ENCODE data around the gene TRIM6.
"Not testable (repeated sequence)": the region's sequence is repeated elsewhere in the genome, so short reads cannot be mapped to it uniquely, and the experiment has no call there.

The TRIM6 gene

GRCh38 chr11:5596607-5597201 is at the start of gene TRIM6:
Gene TRIM6 (plus strand): TSS chr11:5596637. CDS start chr11:5596898, 261 bp downstream.
- no peak for DNase-seq

DNA sequence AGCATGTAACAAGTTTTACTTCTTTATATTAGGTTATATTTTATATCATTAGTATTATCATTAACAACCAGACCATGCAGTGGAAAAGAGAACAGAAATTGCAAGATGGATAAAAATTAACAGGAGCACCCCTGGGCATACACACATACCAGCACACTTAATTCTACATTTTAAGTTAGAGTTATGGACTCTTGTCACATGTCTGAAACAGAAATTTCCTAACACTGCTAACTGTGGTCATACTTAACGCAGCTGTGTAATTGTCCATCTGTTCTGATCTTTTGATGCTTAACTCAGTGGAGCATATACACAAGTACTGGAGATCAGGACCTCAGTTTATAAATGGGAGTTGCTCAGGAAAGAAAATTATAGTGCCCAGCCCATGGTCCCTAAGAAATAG is 48.5 kb upstream of the TRIM6 start:
- DNase-seq = no peak

DNA sequence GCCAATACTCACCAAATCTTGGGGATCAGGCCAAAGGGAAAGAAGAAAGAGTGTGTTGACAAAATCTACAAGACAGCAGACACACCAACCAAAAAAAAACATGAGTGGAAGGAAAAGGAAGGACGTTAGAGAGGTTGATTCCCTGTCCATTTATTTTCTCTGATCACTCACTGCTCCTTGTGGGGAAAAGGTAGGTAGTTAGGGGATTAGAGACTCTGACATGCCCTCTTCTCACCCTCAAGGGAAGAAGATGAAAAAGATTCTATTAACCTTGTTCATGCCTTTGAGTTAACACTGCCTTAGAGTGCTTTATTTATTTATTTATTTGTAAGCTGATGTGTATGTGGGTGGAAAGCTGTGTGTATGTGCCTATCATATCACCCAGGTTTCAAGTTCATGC is 48.0 kb upstream of the TRIM6 start, which contains the start of gene OR52H1:
TSS of gene OR52H1 (minus strand) at position 101 of the 400 bp plus-strand sequence. CDS start 3,035 bp downstream, outside the sequence.
- no peak for DNase-seq

GRCh38 chr11:5550440-5551095 is 45.9 kb upstream of the TRIM6 start:
- DNase-seq = no peak

DNA sequence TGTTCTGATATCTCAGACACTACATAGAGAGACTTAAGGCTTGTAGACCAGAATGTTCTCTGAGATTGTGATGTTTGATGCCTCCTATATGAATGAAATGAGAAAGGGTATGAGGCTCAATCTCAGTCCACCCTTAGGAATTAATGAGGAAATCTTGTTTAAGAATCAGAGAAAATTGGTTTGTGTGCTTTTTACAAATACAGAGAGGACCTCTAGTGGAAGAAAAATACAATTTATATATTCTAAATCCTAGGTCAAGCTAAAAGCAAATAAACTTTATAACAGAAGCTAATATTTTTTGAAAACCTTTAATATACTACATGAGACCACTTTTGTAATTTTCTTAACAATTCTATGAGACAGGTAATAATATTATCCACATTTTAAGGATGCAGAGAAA is 43.1 kb upstream of the TRIM6 start:
- no peak for DNase-seq

- DNase-seq = no peak
Measured at GRCh38 chr11:5556596-5557188, 39.7 kb upstream of the TRIM6 start.

- DNase-seq = no peak
Measured at GRCh38 chr11:5557751-5558150, 38.7 kb upstream of the TRIM6 start.

GRCh38 chr11:5564259-5565019 is 32.0 kb upstream of the TRIM6 start:
- no peak for DNase-seq

DNA sequence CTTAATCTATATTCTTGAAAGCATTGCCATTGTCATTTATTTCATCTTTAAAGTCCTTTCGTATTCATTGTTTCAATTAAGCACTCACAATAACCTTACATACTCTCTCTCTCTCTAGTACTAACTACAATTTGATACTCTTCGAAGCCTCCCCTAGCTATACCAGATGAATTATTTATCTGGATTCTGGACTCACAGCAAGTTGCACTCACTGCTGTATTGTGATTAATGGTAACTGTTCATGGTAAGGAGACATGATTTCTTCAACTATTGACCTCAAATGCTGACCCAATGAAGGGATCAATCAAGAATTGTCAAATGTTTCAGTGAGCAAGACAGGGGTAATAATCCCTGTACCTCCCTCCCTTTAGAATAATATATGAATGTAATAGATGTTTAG is 21.8 kb upstream of the TRIM6 start:
- no peak for DNase-seq

DNA sequence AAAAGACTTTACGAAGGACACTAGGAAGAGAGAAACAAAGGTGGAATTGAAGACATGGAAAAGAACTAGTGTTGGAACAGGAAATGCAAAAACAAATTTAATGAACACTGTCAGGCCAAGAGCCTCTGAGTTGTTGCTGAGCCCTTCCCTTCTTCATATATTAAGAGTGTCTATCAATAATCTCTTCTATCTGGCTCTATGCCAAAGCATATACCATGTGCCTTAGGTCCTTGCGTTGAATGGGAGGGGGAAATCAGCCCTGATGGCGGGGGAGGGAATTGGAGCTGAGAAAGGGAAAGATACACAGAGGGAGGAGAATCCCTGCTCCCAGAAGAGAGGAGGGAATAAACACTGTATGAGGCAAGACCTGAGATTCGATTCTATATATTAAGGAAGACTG is 21.3 kb upstream of the TRIM6 start:
- no peak for DNase-seq

- no peak for DNase-seq
Measured at GRCh38 chr11:5577101-5577500, 19.3 kb upstream of the TRIM6 start.

DNA sequence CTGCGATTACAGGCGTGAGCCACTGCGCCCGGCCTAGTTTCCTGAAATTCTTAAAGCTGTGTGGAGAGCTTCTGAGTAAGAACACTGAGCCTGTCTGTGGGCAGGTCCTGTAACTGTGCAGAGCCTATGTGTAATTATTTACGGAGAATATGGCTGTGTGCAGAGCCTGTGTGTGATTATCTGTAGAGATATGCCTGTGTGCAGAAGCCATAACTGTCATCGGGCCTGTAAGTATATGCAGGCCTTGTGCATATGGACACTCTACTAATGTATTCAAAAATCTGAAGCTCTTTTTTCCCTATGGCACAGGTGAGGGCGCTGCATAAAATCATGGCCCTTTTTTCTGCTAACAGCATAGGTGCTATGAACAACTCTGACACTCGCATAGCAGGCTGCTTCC is 15.9 kb upstream of the TRIM6 start, which contains the start of gene OR52B6:
TSS of gene OR52B6 (plus strand) at position 301 of the 400 bp plus-strand sequence. CDS start at position 301, 0 bp downstream.
- no peak for DNase-seq

GRCh38 chr11:5581014-5581413 is 15.4 kb upstream of the TRIM6 start:
- no peak for DNase-seq

GRCh38 chr11:5584458-5584857 is 12.0 kb upstream of the TRIM6 start:
- DNase-seq = not testable (repeated sequence)

DNA sequence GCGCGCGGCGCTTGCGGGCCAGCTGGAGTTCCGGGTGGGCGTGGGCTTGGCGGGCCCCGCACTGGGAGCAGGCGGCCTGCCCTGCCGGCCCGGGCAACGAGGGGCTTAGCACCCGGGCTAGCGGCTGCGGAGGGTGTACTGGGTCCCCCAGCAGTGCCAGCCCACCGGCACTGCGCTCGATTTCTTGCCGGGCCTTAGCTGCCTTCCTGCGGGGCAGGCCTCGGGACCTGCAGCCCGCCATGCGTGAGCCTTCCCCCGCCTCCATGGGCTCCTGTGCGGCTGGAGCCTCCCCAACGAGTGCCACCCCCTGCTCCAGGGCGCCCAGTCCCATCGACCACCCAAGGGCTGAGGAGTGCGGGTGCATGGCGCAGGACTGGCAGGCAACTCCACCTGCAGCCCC is 6.5 kb upstream of the TRIM6 start:
- DNase-seq = not testable (repeated sequence)

- DNase-seq = no peak
Measured at GRCh38 chr11:5591613-5592012, 4.8 kb upstream of the TRIM6 start.

DNA sequence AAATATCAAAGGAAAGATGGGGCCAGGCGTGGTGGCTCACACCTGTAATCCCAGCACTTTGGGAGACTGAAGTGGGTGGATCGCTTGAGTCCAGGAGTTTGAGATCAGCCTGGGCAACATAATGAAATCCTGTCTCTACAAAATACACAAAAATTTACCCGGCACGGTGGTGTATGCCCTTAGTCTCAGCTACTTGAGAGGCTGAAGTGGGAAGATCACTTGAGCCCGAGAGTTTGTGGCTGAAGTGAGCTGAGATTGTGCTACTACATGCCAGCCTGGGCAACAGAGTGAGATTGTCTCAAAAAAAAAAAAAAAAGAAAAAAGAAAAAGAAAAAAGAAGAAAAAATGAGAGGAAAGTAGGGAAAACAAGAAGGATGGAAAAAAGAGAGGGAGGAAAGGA is 3.8 kb upstream of the TRIM6 start:
- DNase-seq = no peak

DNA sequence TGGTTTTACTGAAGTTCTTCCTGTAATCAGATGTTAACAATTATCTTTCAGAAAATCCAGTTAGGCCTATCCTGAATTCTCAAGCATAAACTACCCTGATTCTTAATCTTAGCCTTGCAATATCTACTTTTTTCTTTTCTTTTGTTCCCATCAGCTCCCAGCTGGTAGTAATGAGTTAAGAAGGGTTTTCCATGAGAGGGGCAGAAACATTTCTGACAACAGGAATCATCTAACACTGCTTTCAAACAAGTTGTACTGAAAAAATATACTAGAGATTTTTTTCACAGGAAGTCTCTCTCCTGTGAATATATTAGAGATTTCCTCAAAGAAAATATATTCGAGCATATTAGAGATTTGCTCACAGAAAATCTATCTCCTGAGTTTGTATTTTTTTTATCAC is 3.3 kb upstream of the TRIM6 start:
- DNase-seq = no peak

GRCh38 chr11:5597953-5598352 is 1.5 kb downstream of the TRIM6 start:
- DNase-seq = no peak

DNA sequence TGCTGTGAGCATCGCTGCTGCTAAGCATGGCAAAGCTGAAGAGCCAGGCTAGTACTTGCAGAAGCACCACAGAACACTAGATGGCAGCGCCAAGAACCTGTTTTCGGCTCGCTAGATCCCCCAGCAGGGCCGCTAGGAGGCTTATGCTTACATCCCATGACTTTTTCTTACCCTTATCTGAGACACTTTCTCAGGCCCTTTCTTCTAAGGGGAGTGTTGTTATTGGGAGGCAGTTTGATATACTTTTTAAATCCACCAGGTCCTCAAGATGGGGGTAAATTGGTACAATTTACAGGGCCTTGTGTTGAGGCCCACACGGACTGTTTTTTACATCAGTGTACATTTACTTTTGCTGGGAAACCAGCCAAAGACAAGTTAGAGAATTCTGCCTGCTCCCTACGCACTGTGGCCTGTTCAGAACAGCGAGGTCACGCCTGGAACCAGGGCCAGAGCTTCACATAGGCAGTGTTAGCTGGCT is 4.0 kb downstream of the TRIM6 start:
- DNase-seq = peak; percentile 63

DNA sequence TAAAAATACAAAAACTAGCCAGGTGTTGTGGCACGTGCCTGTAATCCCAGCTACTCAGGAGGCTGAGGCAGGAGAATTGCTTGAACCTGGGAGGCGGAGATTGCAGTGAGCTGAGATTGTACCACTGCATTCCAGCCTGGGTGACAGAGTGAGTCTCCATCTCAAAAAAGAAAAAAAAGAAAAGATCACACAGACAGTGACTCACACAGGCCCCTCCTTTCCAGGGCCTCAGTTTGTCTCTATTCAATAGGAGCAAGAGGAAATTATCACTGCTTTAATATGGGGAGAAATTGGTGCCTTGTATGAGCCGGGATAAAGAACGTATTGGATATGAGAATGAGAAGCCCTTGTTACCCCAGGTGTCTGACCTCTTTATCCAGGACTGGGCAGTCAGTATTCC is 6.4 kb downstream of the TRIM6 start:
- not testable (repeated sequence) for DNase-seq

DNA sequence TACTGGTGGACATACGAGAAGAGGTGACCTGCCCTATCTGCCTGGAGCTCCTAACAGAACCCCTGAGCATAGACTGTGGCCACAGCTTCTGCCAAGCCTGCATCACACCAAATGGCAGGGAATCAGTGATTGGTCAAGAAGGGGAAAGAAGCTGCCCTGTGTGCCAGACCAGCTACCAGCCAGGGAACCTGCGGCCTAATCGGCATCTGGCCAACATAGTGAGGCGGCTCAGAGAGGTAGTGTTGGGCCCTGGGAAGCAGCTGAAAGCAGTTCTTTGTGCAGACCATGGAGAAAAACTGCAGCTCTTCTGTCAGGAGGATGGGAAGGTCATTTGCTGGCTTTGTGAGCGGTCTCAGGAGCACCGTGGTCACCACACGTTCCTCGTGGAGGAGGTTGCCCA is 6.9 kb downstream of the TRIM6 start:
- no peak for DNase-seq

- no peak for DNase-seq
Measured at GRCh38 chr11:5604896-5605295, 8.5 kb downstream of the TRIM6 start.
